GM12878 (cell line): Measurements from ENCODE around the gene DSE. TPM values are rescaled to one million over a fixed set of nuclear protein-coding genes. Genes with fewer than 3 reads are reported as not detected.
A peak's percentile ranks its signal among the peaks of the same experiment; 100 is the strongest.

Source experiments
- ATAC-seq: fragments of 200-7000 bp; cut with Tn5 transposase; 3 replicates; pipeline ENCODE4 v1.9.1; 2020; ENCODE audit warnings: mild to moderate bottlenecking, moderate library complexity
- BruUV-seq: library from RNA; stranded (reverse); fragments of 400-500 nt; replicated peaks from 2 replicates; lab custom pipeline; 2021; lab: Mats Ljungman, UMichigan
- CTCF ChIA-PET: fragments of 300-600 bp; sonication (Branson Sonifier 250); formaldehyde crosslinking; extraction: SDS; loops from one replicate; lab custom pipeline; 2021; ENCODE audit warnings: inconsistent platforms; lab: Yijun Ruan, JAX
- POLR2A ChIA-PET: fragments of 350-600 bp; formaldehyde crosslinking; extraction: SDS; loops from one replicate; lab custom pipeline; 2021; ENCODE audit warnings: inconsistent platforms; lab: Charles Lee
- RAD21 ChIA-PET: fragments of 300-600 bp; sonication (Branson Sonifier 250); formaldehyde crosslinking; loops from one replicate; lab custom pipeline; 2023; ENCODE audit warnings: antibody characterized with exemption; ENCODE audit not compliant: unreplicated experiment; lab: Charles Lee
- SMC1A ChIA-PET: fragments of 300-600 bp; sonication (Branson Sonifier 250); formaldehyde crosslinking; loops from one replicate; lab custom pipeline; 2023; ENCODE audit not compliant: unreplicated experiment, uncharacterized antibody; lab: Charles Lee
- DNase-seq: peaks from one replicate; pipeline ENCODE4 v3.0.0-alpha.2; 2011; ENCODE audit warnings: low read depth, low spot score
- FAIRE-seq: peaks from 3 replicates; lab custom pipeline; 2011; peaks lifted over from hg19 to GRCh38; lab: Jason Lieb, UNC
- H2AFZ ChIP-seq: 2 replicates; pipeline ENCODE4 v1.6.0; 2011; ENCODE audit warnings: low read depth, low read length, control low read depth; ENCODE audit not compliant: control insufficient read depth
- H3K27ac ChIP-seq: 2 replicates; pipeline ENCODE4 v1.5.1; 2011; ENCODE audit warnings: control low read depth; ENCODE audit not compliant: control insufficient read depth, insufficient read depth
- H3K27me3 ChIP-seq, 2 experiments: replicated peaks in 1 of 2; 2 replicates each; pipeline versions ENCODE4 v1.6.0 to v1.6.1; 2011; ENCODE audit warnings: low read length in 1 of 2; ENCODE audit not compliant: control insufficient read depth in 2 of 2, insufficient read depth in 2 of 2
- H3K36me3 ChIP-seq, 2 experiments: 2 replicates each; pipeline ENCODE4 v1.5.1; 2011; ENCODE audit warnings: low read length in 1 of 2; ENCODE audit not compliant: control insufficient read depth in 2 of 2, insufficient read depth in 2 of 2
- H3K4me1 ChIP-seq: 2 replicates; pipeline ENCODE4 v1.6.1; 2011; ENCODE audit warnings: mild to moderate bottlenecking, low read length, moderate library complexity, mixed read lengths; ENCODE audit not compliant: control insufficient read depth, insufficient read depth
- H3K4me2 ChIP-seq: 2 replicates; pipeline ENCODE4 v1.6.0; 2011; ENCODE audit warnings: control low read depth; ENCODE audit not compliant: control insufficient read depth, insufficient read depth
- H3K4me3 ChIP-seq: fragments of 200-600 bp; sonication (generic); 2 replicates; pipeline ENCODE4 v1.5.1; 2016
- H3K79me2 ChIP-seq: 2 replicates; pipeline ENCODE4 v1.6.0; 2011; ENCODE audit warnings: low read length; ENCODE audit not compliant: control insufficient read depth, insufficient read depth
- H3K9ac ChIP-seq: 2 replicates; pipeline ENCODE4 v1.8.0; 2011; ENCODE audit warnings: low read length, control low read depth, mixed read lengths; ENCODE audit not compliant: control insufficient read depth, insufficient read depth
- H3K9me3 ChIP-seq: replicated peaks from 3 replicates; pipeline ENCODE4 v1.5.1; 2011; ENCODE audit warnings: mild to moderate bottlenecking, low read length; ENCODE audit not compliant: control insufficient read depth, insufficient read depth
- H4K20me1 ChIP-seq: 2 replicates; pipeline ENCODE4 v1.6.0; 2011; ENCODE audit not compliant: control insufficient read depth, insufficient read depth
- CHD4 ChIP-seq: fragments of 200-600 bp; sonication (generic); IDR thresholded peaks from 2 replicates; pipeline ENCODE4 v1.6.1; 2016; ENCODE audit warnings: mild to moderate bottlenecking
- CTCF ChIP-seq, 3 experiments: IDR thresholded peaks in 2 of 3; conservative IDR thresholded peaks in 1 of 3; 2 replicates each; pipeline ENCODE4 v1.5.1; 2011; ENCODE audit warnings: low read depth in 3 of 3, low read length in 3 of 3, mild to moderate bottlenecking in 3 of 3, control low read depth in 2 of 3, moderate library complexity in 2 of 3, inconsistent platforms in 1 of 3, mixed read lengths in 1 of 3; ENCODE audit not compliant: control insufficient read depth in 2 of 3, insufficient read depth in 1 of 3; ENCODE audit errors: extremely low read depth in 1 of 3
- GABPA ChIP-seq: IDR thresholded peaks from 2 replicates; pipeline ENCODE4 v1.6.1; 2014; ENCODE audit warnings: antibody characterized with exemption, low read depth, mild to moderate bottlenecking, inconsistent platforms
- IKZF2 ChIP-seq, 2 experiments: fragments of 450-650 bp; IDR thresholded peaks; 2 replicates each; pipeline ENCODE4 v1.6.1; 2017; ENCODE audit warnings: mild to moderate bottlenecking in 2 of 2, moderate library complexity in 2 of 2
- KLF5 ChIP-seq: fragments of 450-650 bp; IDR thresholded peaks from 2 replicates; pipeline ENCODE4 v1.6.1; 2014; ENCODE audit warnings: mild to moderate bottlenecking; ENCODE audit not compliant: partially characterized antibody
- MYB ChIP-seq: fragments of 150-350 bp; IDR thresholded peaks from 2 replicates; pipeline ENCODE4 v1.6.1; 2014; ENCODE audit warnings: mild to moderate bottlenecking, low read depth, low read length, borderline replicate concordance
- NFXL1 ChIP-seq: fragments of 450-650 bp; IDR thresholded peaks from 2 replicates; pipeline ENCODE4 v1.6.1; 2017; ENCODE audit warnings: antibody characterized with exemption, mild to moderate bottlenecking, borderline replicate concordance
- RAD51 ChIP-seq: fragments of 450-650 bp; IDR thresholded peaks from 2 replicates; pipeline ENCODE4 v1.6.1; 2016; ENCODE audit warnings: moderate library complexity, mild to moderate bottlenecking, inconsistent platforms
- RFX5 ChIP-seq: IDR thresholded peaks from 2 replicates; pipeline ENCODE4 v1.6.1; 2011; ENCODE audit warnings: low read depth, low read length, improper control_type of control experiment
- SIN3A ChIP-seq: IDR thresholded peaks from 2 replicates; pipeline ENCODE4 v1.6.1; 2012; ENCODE audit warnings: low read depth, low read length, improper control_type of control experiment
- TAF1 ChIP-seq: IDR thresholded peaks from 2 replicates; pipeline ENCODE4 v1.6.1; 2011; ENCODE audit warnings: mild to moderate bottlenecking, low read depth, low read length, borderline replicate concordance
- TCF7 ChIP-seq: IDR thresholded peaks from 2 replicates; pipeline ENCODE4 v1.6.1; 2014; ENCODE audit warnings: antibody characterized with exemption, borderline replicate concordance
- YBX1 ChIP-seq: fragments of 450-650 bp; IDR thresholded peaks from 2 replicates; pipeline ENCODE4 v1.6.1; 2016; ENCODE audit warnings: antibody characterized with exemption
- ZBTB4 ChIP-seq: fragments of 450-650 bp; formaldehyde crosslinking; IDR thresholded peaks from 2 replicates; pipeline ENCODE4 v1.4.0; 2022; ENCODE audit warnings: mild to moderate bottlenecking, moderate library complexity
- ZNF274 ChIP-seq: IDR thresholded peaks from one replicate; pipeline ENCODE4 v1.8.0; 2011; ENCODE audit not compliant: insufficient read length, insufficient read depth
- WGBS: methylation state at CpG from one replicate; pipeline ENCODE4 v1.1.6; 2016; ENCODE audit warnings: low lambda C conversion rate; ENCODE audit not compliant: insufficient replicate concordance, insufficient coverage; ENCODE audit errors: missing lambda C conversion rate; 5-methylcytosine and 5-hydroxymethylcytosine counted together
- in situ Hi-C: fragments of 300-500 bp; cut with MboI; formaldehyde crosslinking; loops from 9 replicates; pipeline ENCODE4 v1.14.3; 2018; ENCODE audit warnings: mixed read lengths
- intact Hi-C: fragments of 100-400 bp; cut with micrococcal nuclease; formaldehyde crosslinking; loops from one replicate; pipeline ENCODE4 v1.14.2; 2022; ENCODE audit not compliant: unreplicated experiment
- polyA plus RNA-seq, 11 experiments: library from polyadenylated mRNA; depleted of rRNA in 4 of 11; unstranded in 6 of 11; stranded (reverse) in 5 of 11; fragments of >200 nt; fragmentation: Nextera tagmentation in 4 of 11; fragmentation: Illumina TruSeq in 1 of 11; extraction: Ambion mirVana in 4 of 11; extraction: Trizol in 1 of 11; gene quantifications; 1 replicate in 1 of 11; 2 replicates in 10 of 11; pipeline versions ENCODE4 v1.2.1 to v1.2.3, GENCODE V29; 2011 to 2016; ENCODE audit warnings: inconsistent platforms in 2 of 11, missing spikeins in 2 of 11, low read depth in 1 of 11
- total RNA-seq, 4 experiments: library from RNA; depleted of rRNA in 3 of 4; stranded (reverse); fragments of >200 nt in 3 of 4; fragmentation: Illumina TruSeq in 1 of 4; extraction: Trizol in 1 of 4; gene quantifications; 2 replicates each; pipeline versions ENCODE4 v1.2.1 to v1.2.3, GENCODE V29; 2013 to 2021

DSE gene
- total and polyA plus RNA-seq, 10 of the 15 experiments (the other 5 are each of a cell fraction or from before 2014, with no cell fraction given) = 12.6 to 76.4 (median 43.0) TPM

- no peaks in the 10 kb centered on the region for H3K36me3 ChIP-seq
- TF ChIP-seq MYB = no peak
- no peak for TF ChIP-seq NFXL1
- TF ChIP-seq SIN3A = no peak
- no peak for TF ChIP-seq RAD51
- no peak for TF ChIP-seq IKZF2 (IDR thresholded peaks at IDR 0.05)
- TF ChIP-seq KLF5 = no peak
- no peak for TF ChIP-seq ZBTB4 (CRISPR knock-in tag)
- no peak for TF ChIP-seq TCF7
- no peak for TF ChIP-seq CTCF (IDR thresholded peaks at IDR 0.05 in 2 of 3, conservative IDR thresholded peaks at IDR 0.05 in 1 of 3; ENCODE audit: control insufficient read depth in 2 of 3, extremely low read depth in 1 of 3, insufficient read depth in 1 of 3, low read depth in 3 of 3, low read length in 3 of 3)
- TF ChIP-seq CHD4 = no peak
- TF ChIP-seq ZNF274 = no peak
- no peak for TF ChIP-seq TAF1
- TF ChIP-seq YBX1 = no peak
- TF ChIP-seq RFX5 = no peak
- no peak for TF ChIP-seq GABPA
- TF ChIP-seq, all 136 proteins: peak for 0
- ChIA-PET SMC1A (no interaction called here), RAD21 (no interaction called here), CTCF (interaction anchor here (1.2 kb wide), 1 partner anchor 208 kb away, joined by 5 read pairs; no protein-coding TSS in a partner anchor), POLR2A (no interaction called here)
- no peaks in the 10 kb centered on the region for H3K79me2 ChIP-seq
- intact Hi-C loops (no loop called here), in situ Hi-C loops (no loop called here)
- H3K27me3 ChIP-seq = no peaks in the 10 kb centered on the region; a peak in 2 of 4 replicates
- H2AFZ ChIP-seq = no peak overlapping the region
- peak overlapping the region; percentile 56 for H3K4me2 ChIP-seq
- DNase-seq (no peak), ATAC-seq (no peak), FAIRE-seq (no peak)
- BruUV-seq = no TSS peak
- H3K9me3 ChIP-seq = no peaks in the 10 kb centered on the region
- peak overlapping the region; percentile 43; the same call in 1 of the 2 replicates for H3K4me3 ChIP-seq
- no peak overlapping the region for H3K9ac ChIP-seq
- H3K27ac ChIP-seq = no peak overlapping the region
- H3K4me1 ChIP-seq = peaks cover 11% of the 10 kb centered on the region; the same call in 1 of the 2 replicates
- WGBS = 8% methylated on average over 1 of the region's 1 CpG
- H4K20me1 ChIP-seq = no peaks in the 10 kb centered on the region
Observed at GRCh38 chr6:116475141-116475540, 104.4 kb downstream of the DSE start.
